K562 (cell line): ENCODE measurements around the gene INPP4B. TPM values are rescaled to one million over a fixed set of nuclear protein-coding genes. Genes with fewer than 3 reads are reported as not detected.

Experiments used
- ATAC-seq: fragments of 200-7000 bp; cut with Tn5 transposase; 3 replicates; pipeline ENCODE4 v1.9.1; 2020; ENCODE audit warnings: moderate library complexity
- BruUV-seq: library from RNA; stranded (reverse); fragments of 400-500 nt; replicated peaks from 2 replicates; lab custom pipeline; 2021; lab: Mats Ljungman, UMichigan
- CTCF ChIA-PET: fragments of 300-600 bp; formaldehyde crosslinking; extraction: SDS; loops from one replicate; lab custom pipeline; 2021; ENCODE audit warnings: low intra/inter-chr PET ratio; lab: Yijun Ruan, JAX
- POLR2A ChIA-PET: fragments of 300-600, 350-650 bp; sonication (Branson Sonifier 250); formaldehyde crosslinking; extraction: SDS; loops from one replicate; lab custom pipeline; 2021; ENCODE audit warnings: antibody characterized with exemption, inconsistent platforms; lab: Yijun Ruan, JAX
- DNase-seq, 4 experiments: peaks; one replicate each; pipeline versions ENCODE4 v3.0.0 to v3.0.0-alpha.2; 2011 to 2018; ENCODE audit warnings: low spot score in 3 of 4, mixed read lengths in 3 of 4; ENCODE audit errors: extremely low read depth in 1 of 4
- FAIRE-seq: peaks from 2 replicates; lab custom pipeline; 2011; peaks lifted over from hg19 to GRCh38; lab: Jason Lieb, UNC
- H2AFZ ChIP-seq: 2 replicates; pipeline ENCODE4 v1.6.0; 2011; ENCODE audit warnings: low read depth, low read length, control low read depth, inconsistent platforms
- H3K27ac ChIP-seq: fragments of 200-600 bp; 3 replicates; pipeline ENCODE4 v1.8.0; 2011; ENCODE audit warnings: low read depth, mild to moderate bottlenecking, control low read depth, inconsistent platforms, low read length, moderate library complexity, mixed read lengths; ENCODE audit errors: extremely low read depth
- H3K27me3 ChIP-seq, 2 experiments: fragments of 300-600 bp in 1 of 2; 2 replicates in 1 of 2; 3 replicates in 1 of 2; pipeline versions ENCODE4 v1.6.0 to v1.8.0; 2011; ENCODE audit warnings: inconsistent platforms in 2 of 2, low read length in 2 of 2, mild to moderate bottlenecking in 1 of 2, mixed read lengths in 1 of 2, moderate library complexity in 1 of 2; ENCODE audit not compliant: control insufficient read depth in 2 of 2, insufficient read depth in 2 of 2
- H3K36me3 ChIP-seq: fragments of 300-600 bp; 3 replicates; pipeline ENCODE4 v1.8.0; 2011; ENCODE audit warnings: mild to moderate bottlenecking, low read length, inconsistent platforms; ENCODE audit not compliant: control insufficient read depth, insufficient read depth
- H3K4me1 ChIP-seq, 2 experiments: fragments of 200-600 bp in 1 of 2; replicated peaks in 1 of 2; 2 replicates in 1 of 2; 3 replicates in 1 of 2; pipeline versions ENCODE4 v1.5.1 to v1.8.0; 2011; ENCODE audit warnings: inconsistent platforms in 2 of 2, low read length in 2 of 2, mild to moderate bottlenecking in 1 of 2, mixed read lengths in 1 of 2, moderate library complexity in 1 of 2; ENCODE audit not compliant: control insufficient read depth in 2 of 2, insufficient read depth in 2 of 2
- H3K4me2 ChIP-seq: 2 replicates; pipeline ENCODE4 v1.6.1; 2011; ENCODE audit warnings: low read length, control low read depth, inconsistent platforms, mixed read lengths; ENCODE audit not compliant: insufficient read depth
- H3K4me3 ChIP-seq: fragments of 200-600 bp; sonication (generic), shearing (Covaris generic); 2 replicates; pipeline ENCODE4 v1.5.1; 2016; ENCODE audit warnings: control low read depth, inconsistent platforms
- H3K79me2 ChIP-seq: fragments of 200-600 bp; 3 replicates; pipeline ENCODE4 v1.8.0; 2011; ENCODE audit warnings: low read length, inconsistent platforms; ENCODE audit not compliant: control insufficient read depth, insufficient read depth
- H3K9ac ChIP-seq, 2 experiments: 2 replicates each; pipeline versions ENCODE4 v1.6.0 to v1.6.1; 2011; ENCODE audit warnings: low read depth in 2 of 2, low read length in 2 of 2, control low read depth in 1 of 2, inconsistent platforms in 1 of 2, mild to moderate bottlenecking in 1 of 2, mixed read lengths in 1 of 2; ENCODE audit not compliant: insufficient read depth in 1 of 2
- H3K9me1 ChIP-seq: one replicate; pipeline ENCODE4 v1.6.0; 2011; ENCODE audit warnings: inconsistent platforms, mild to moderate bottlenecking, low read length, moderate library complexity; ENCODE audit not compliant: control insufficient read depth, insufficient read depth
- H3K9me3 ChIP-seq: replicated peaks from 2 replicates; pipeline ENCODE4 v1.5.1; 2011; ENCODE audit warnings: low read depth, low read length, inconsistent platforms; ENCODE audit not compliant: control insufficient read depth, insufficient read depth
- H4K20me1 ChIP-seq: replicated peaks from 2 replicates; pipeline ENCODE4 v1.6.1; 2011; ENCODE audit warnings: low read length, inconsistent platforms, mixed read lengths; ENCODE audit not compliant: control insufficient read depth, insufficient read depth
- CEBPZ ChIP-seq: fragments of 150-350 bp; IDR thresholded peaks from 2 replicates; pipeline ENCODE4 v1.6.1; 2014; ENCODE audit warnings: low read depth, mild to moderate bottlenecking, low read length, borderline replicate concordance
- ESRRB ChIP-seq: fragments of 250-450 bp; sonication (Bioruptor Pico); IDR thresholded peaks from 2 replicates; pipeline ENCODE4 v1.5.0; 2020; ENCODE audit warnings: mild to moderate bottlenecking, moderate library complexity, borderline replicate concordance
- FOS ChIP-seq: IDR thresholded peaks from 3 replicates; pipeline ENCODE4 v1.6.1; 2011; ENCODE audit not compliant: insufficient read length; ENCODE audit errors: extremely low read depth
- KLF10 ChIP-seq: fragments of 250-450 bp; sonication (Bioruptor Pico); IDR thresholded peaks from 2 replicates; pipeline ENCODE4 v1.6.1; 2021; ENCODE audit warnings: matching md5 sums
- MTF1 ChIP-seq: fragments of 250-450 bp; sonication (Bioruptor Pico); IDR thresholded peaks from 2 replicates; pipeline ENCODE4 v1.9.0; 2021; ENCODE audit warnings: moderate library complexity, mild to moderate bottlenecking, inconsistent platforms, borderline replicate concordance
- RBM14 ChIP-seq: fragments of 200-400 bp; formaldehyde crosslinking; IDR thresholded peaks from 2 replicates; pipeline ENCODE4 v1.6.1; 2018; ENCODE audit warnings: low read depth, mild to moderate bottlenecking, low read length, moderate library complexity, borderline replicate concordance; ENCODE audit not compliant: insufficient read depth
- UBTF ChIP-seq, 2 experiments: IDR thresholded peaks; 2 replicates each; pipeline ENCODE4 v1.6.1; 2012; ENCODE audit warnings: improper control_type of control experiment in 2 of 2, low read depth in 2 of 2, low read length in 2 of 2, borderline replicate concordance in 1 of 2
- ZNF146 ChIP-seq: IDR thresholded peaks from one replicate; pipeline ENCODE4 v1.6.1; 2018; ENCODE audit warnings: missing compliant biosample characterization; ENCODE audit not compliant: unreplicated experiment
- WGBS: fragments of 100-300 bp; shearing (Covaris generic); methylation state at CpG from one replicate; pipeline ENCODE4 v1.1.6; 2016; ENCODE audit warnings: low coverage, mixed read lengths; ENCODE audit not compliant: insufficient coverage; ENCODE audit errors: missing lambda C conversion rate; 5-methylcytosine and 5-hydroxymethylcytosine counted together
- in situ Hi-C: fragments of 300-500 bp; cut with MboI; formaldehyde crosslinking; loops from 4 replicates; pipeline ENCODE4 v1.15.0; 2018; ENCODE audit warnings: inconsistent platforms, mixed read lengths
- intact Hi-C: fragments of 100-400 bp; cut with micrococcal nuclease; formaldehyde crosslinking; loops from 2 replicates; pipeline ENCODE4 v1.14.2; 2022
- polyA plus RNA-seq, 8 experiments: library from polyadenylated mRNA; depleted of rRNA in 4 of 8; stranded (reverse) in 5 of 8; unstranded in 3 of 8; fragments of >200 nt; fragmentation: Nextera tagmentation in 2 of 8; fragmentation: Illumina TruSeq in 1 of 8; extraction: Ambion mirVana in 2 of 8; extraction: Trizol in 1 of 8; gene quantifications; 2 replicates each; pipeline versions ENCODE4 v1.2.1 to v1.2.3, GENCODE V29; 2011 to 2014; ENCODE audit warnings: inconsistent platforms in 1 of 8, missing spikeins in 1 of 8
- total RNA-seq, 7 experiments: library from RNA; depleted of rRNA in 6 of 7; stranded (reverse); fragments of >200 nt in 6 of 7; fragmentation: Illumina TruSeq in 2 of 7; extraction: Trizol in 2 of 7; gene quantifications; 2 replicates each; pipeline versions ENCODE4 v1.2.1 to v1.2.3, GENCODE V29; 2011 to 2021; ENCODE audit warnings: low replicate concordance in 1 of 7
- TF ChIP-seq, protein P1 (sequence below): fragments of 250-450 bp; sonication (Bioruptor Pico); IDR thresholded peaks from 2 replicates; pipeline ENCODE4 v1.8.0; 2022; ENCODE audit warnings: inconsistent platforms, mild to moderate bottlenecking, moderate library complexity, borderline replicate concordance
- TF ChIP-seq, protein P2 (sequence below): sonication (generic); formaldehyde crosslinking; IDR thresholded peaks from 2 replicates; pipeline ENCODE4 v1.8.0; 2022; ENCODE audit warnings: missing genetic modification reagents, mild to moderate bottlenecking, borderline replicate concordance

The INPP4B gene
- total and polyA plus RNA-seq, 9 of the 15 experiments (the other 6 are each of a cell fraction or from before 2014, with no cell fraction given): 0.04 to 0.11 TPM; not detected in 7

- intact Hi-C loops: no loop called here
- Histone ChIP-seq H3K9me1 (no peaks in the 10 kb centered on the region), H3K79me2 (no peaks in the 10 kb centered on the region), H3K4me3 (no peak overlapping the region), H3K27me3 (no peaks in the 10 kb centered on the region), H3K4me1 (no peaks in the 10 kb centered on the region), H3K9me3 (no peaks in the 10 kb centered on the region), H2AFZ (no peak overlapping the region), H3K27ac (no peak overlapping the region), H3K36me3 (no peaks in the 10 kb centered on the region), H4K20me1 (no peaks in the 10 kb centered on the region), H3K9ac (no peak overlapping the region), H3K4me2 (no peak overlapping the region)
- no peak for ATAC-seq
- 0% methylated on average over 4 of the region's 4 CpGs for WGBS
- DNase-seq: no peak
- in situ Hi-C loops: no loop called here
- BruUV-seq: no TSS peak
- CTCF ChIA-PET: no interaction called here
- no peak for FAIRE-seq
- POLR2A ChIA-PET: no interaction called here
- TF ChIP-seq ZNF146 (CRISPR knock-in tag): no peak
- no peak for TF ChIP-seq KLF10 (CRISPR knock-in tag)
- TF ChIP-seq, protein P1, sequence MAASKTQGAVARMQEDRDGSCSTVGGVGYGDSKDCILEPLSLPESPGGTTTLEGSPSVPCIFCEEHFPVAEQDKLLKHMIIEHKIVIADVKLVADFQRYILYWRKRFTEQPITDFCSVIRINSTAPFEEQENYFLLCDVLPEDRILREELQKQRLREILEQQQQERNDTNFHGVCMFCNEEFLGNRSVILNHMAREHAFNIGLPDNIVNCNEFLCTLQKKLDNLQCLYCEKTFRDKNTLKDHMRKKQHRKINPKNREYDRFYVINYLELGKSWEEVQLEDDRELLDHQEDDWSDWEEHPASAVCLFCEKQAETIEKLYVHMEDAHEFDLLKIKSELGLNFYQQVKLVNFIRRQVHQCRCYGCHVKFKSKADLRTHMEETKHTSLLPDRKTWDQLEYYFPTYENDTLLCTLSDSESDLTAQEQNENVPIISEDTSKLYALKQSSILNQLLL (CRISPR knock-in tag): no peak
- TF ChIP-seq RBM14: no peak
- no peak for TF ChIP-seq FOS
- no peak for TF ChIP-seq MTF1 (CRISPR knock-in tag)
- TF ChIP-seq CEBPZ: no peak
- TF ChIP-seq, protein P2, sequence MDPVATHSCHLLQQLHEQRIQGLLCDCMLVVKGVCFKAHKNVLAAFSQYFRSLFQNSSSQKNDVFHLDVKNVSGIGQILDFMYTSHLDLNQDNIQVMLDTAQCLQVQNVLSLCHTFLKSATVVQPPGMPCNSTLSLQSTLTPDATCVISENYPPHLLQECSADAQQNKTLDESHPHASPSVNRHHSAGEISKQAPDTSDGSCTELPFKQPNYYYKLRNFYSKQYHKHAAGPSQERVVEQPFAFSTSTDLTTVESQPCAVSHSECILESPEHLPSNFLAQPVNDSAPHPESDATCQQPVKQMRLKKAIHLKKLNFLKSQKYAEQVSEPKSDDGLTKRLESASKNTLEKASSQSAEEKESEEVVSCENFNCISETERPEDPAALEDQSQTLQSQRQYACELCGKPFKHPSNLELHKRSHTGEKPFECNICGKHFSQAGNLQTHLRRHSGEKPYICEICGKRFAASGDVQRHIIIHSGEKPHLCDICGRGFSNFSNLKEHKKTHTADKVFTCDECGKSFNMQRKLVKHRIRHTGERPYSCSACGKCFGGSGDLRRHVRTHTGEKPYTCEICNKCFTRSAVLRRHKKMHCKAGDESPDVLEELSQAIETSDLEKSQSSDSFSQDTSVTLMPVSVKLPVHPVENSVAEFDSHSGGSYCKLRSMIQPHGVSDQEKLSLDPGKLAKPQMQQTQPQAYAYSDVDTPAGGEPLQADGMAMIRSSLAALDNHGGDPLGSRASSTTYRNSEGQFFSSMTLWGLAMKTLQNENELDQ (CRISPR knock-in tag): no peak
- TF ChIP-seq ESRRB (CRISPR knock-in tag): no peak
- no peak for TF ChIP-seq UBTF (IDR thresholded peaks at IDR 0.05; ENCODE audit: borderline replicate concordance in 1 of 2, low read depth in 2 of 2, low read length in 2 of 2)
Measured at GRCh38 chr4:142557239-142557801, 288.8 kb downstream of the INPP4B start.
